ENCODE data around the gene CTSC. TPM values are rescaled to one million over a fixed set of nuclear protein-coding genes. Genes with fewer than 3 reads are reported as not detected.

Gene CTSC
- total and polyA plus RNA-seq, 11 donors, result 8.9 to 289 (median 19.2) TPM

- no peaks in the 10 kb centered on the region for H3K27me3 ChIP-seq
- WGBS, 4 donors, result 48 to 64% (median 60%) methylated on average over 3 of the region's 3 CpGs
- DNase-seq, result no peak
- no peak overlapping the region for H3K4me3 ChIP-seq
- TF ChIP-seq POLR2A (IDR thresholded peaks at IDR 0.05) (no peak), CTCF (IDR thresholded peaks at IDR 0.05) (no peak)
- no peaks in the 10 kb centered on the region for H3K4me1 ChIP-seq
- intact Hi-C loops (cut with DNase I), result no loop called here
- H3K27ac ChIP-seq, result no peak overlapping the region
- H3K9me3 ChIP-seq, result no peaks in the 10 kb centered on the region
- H3K36me3 ChIP-seq, result no peaks in the 10 kb centered on the region
- ATAC-seq, result no peak
Measured at GRCh38 chr11:88383447-88383846, 45.9 kb upstream of the CTSC start.

GRCh38 chr11:88379130-88379529 is 41.6 kb upstream of the CTSC start:
- Histone ChIP-seq H3K4me1 (no peaks in the 10 kb centered on the region), H3K9me3 (no peaks in the 10 kb centered on the region), H3K27me3 (no peaks in the 10 kb centered on the region), H3K27ac (no peak overlapping the region), H3K4me3 (no peak overlapping the region), H3K36me3 (no peaks in the 10 kb centered on the region)
- intact Hi-C loops (cut with DNase I), result no loop called here
- DNase-seq, result no peak
- ATAC-seq, result no peak
- 94 to 96% (median 95%) methylated on average over 3 of the region's 3 CpGs for WGBS, 4 donors
- TF ChIP-seq CTCF (IDR thresholded peaks at IDR 0.05), result no peak
- no peak for TF ChIP-seq POLR2A (IDR thresholded peaks at IDR 0.05)

- H3K4me1 ChIP-seq, result no peaks in the 10 kb centered on the region
- H3K27ac ChIP-seq, result no peak overlapping the region
- ATAC-seq (no peak), DNase-seq (no peak)
- TF ChIP-seq CTCF (IDR thresholded peaks at IDR 0.05), result no peak
- no peaks in the 10 kb centered on the region for H3K36me3 ChIP-seq
- no peaks in the 10 kb centered on the region for H3K27me3 ChIP-seq
- 84 to 94% (median 88%) methylated on average over 4 of the region's 4 CpGs for WGBS, 4 donors
- intact Hi-C loops (cut with DNase I), result no loop called here
- no peak overlapping the region for H3K4me3 ChIP-seq
- H3K9me3 ChIP-seq, result no peaks in the 10 kb centered on the region
Measured at GRCh38 chr11:88378422-88379066, 41.0 kb upstream of the CTSC start.

- no peaks in the 10 kb centered on the region for H3K27me3 ChIP-seq
- intact Hi-C loops (cut with DNase I), result no loop called here
- DNase-seq (no peak), ATAC-seq (no peak)
- H3K4me3 ChIP-seq, result no peak overlapping the region
- H3K27ac ChIP-seq, result no peak overlapping the region
- TF ChIP-seq CTCF (IDR thresholded peaks at IDR 0.05) (no peak), POLR2A (IDR thresholded peaks at IDR 0.05) (no peak)
- no peaks in the 10 kb centered on the region for H3K4me1 ChIP-seq
- no peaks in the 10 kb centered on the region for H3K9me3 ChIP-seq
- no peaks in the 10 kb centered on the region for H3K36me3 ChIP-seq
Measured at GRCh38 chr11:88377646-88378045, 40.1 kb upstream of the CTSC start.
